SK-N-SH (cell line): ENCODE data around the gene LARP6. TPM values are rescaled to one million over a fixed set of nuclear protein-coding genes. Genes with fewer than 3 reads are reported as not detected.

Source experiments
- CTCF ChIA-PET: fragments of 300-600, 350-600 bp; formaldehyde crosslinking; extraction: SDS; loops from one replicate; lab custom pipeline; 2021; lab: Yijun Ruan, JAX
- POLR2A ChIA-PET: fragments of 350-600 bp; sonication (Branson Sonifier 250); formaldehyde crosslinking; extraction: SDS; loops from one replicate; lab custom pipeline; 2020; ENCODE audit warnings: antibody characterized with exemption, inconsistent platforms; lab: Yijun Ruan, JAX
- DNase-seq: peaks from one replicate; pipeline ENCODE4 v3.0.0; 2012
- H2AFZ ChIP-seq: fragments of 200-600 bp; sonication (generic); 2 replicates; pipeline ENCODE4 v1.8.1; 2016; ENCODE audit warnings: antibody characterized with exemption, mild to moderate bottlenecking, low read depth
- H3F3A ChIP-seq: fragments of 200-600 bp; sonication (generic); replicated peaks from 2 replicates; pipeline ENCODE3; 2016; ENCODE audit warnings: antibody characterized with exemption, mild to moderate bottlenecking; ENCODE audit not compliant: insufficient read depth
- H3K27ac ChIP-seq, 2 experiments: fragments of 200-500 bp in 1 of 2; fragments of 200-600 bp in 1 of 2; sonication (Bioruptor generic) in 1 of 2; sonication (generic), shearing (Covaris generic) in 1 of 2; 2 replicates each; pipeline versions ENCODE4 v1.5.1 to v1.6.1; 2014 to 2016; ENCODE audit warnings: low read depth in 2 of 2, inconsistent platforms in 1 of 2, low read length in 1 of 2, mild to moderate bottlenecking in 1 of 2, mixed read lengths in 1 of 2
- H3K27me3 ChIP-seq: fragments of 200-600 bp; sonication (generic), shearing (Covaris generic); 2 replicates; pipeline ENCODE4 v1.6.1; 2016; ENCODE audit warnings: mixed run types; ENCODE audit not compliant: insufficient read depth
- H3K36me3 ChIP-seq, 2 experiments: fragments of 200-500 bp in 1 of 2; fragments of 200-600 bp in 1 of 2; sonication (Bioruptor generic) in 1 of 2; sonication (generic) in 1 of 2; replicated peaks in 1 of 2; 2 replicates each; pipeline versions ENCODE3 to v1.5.1; 2014 to 2016; ENCODE audit warnings: low read length in 1 of 2, mild to moderate bottlenecking in 1 of 2; ENCODE audit not compliant: insufficient read depth in 2 of 2, control insufficient read depth in 1 of 2
- H3K4me1 ChIP-seq, 2 experiments: fragments of 200-500 bp in 1 of 2; fragments of 200-600 bp in 1 of 2; sonication (Bioruptor generic) in 1 of 2; sonication (generic), shearing (Covaris generic) in 1 of 2; 2 replicates each; pipeline versions ENCODE4 v1.5.1 to v1.6.1; 2014 to 2016; ENCODE audit warnings: low read depth in 1 of 2, low read length in 1 of 2, mixed run types in 1 of 2; ENCODE audit not compliant: insufficient read depth in 2 of 2, control insufficient read depth in 1 of 2
- H3K4me2 ChIP-seq: fragments of 200-600 bp; sonication (generic), shearing (Covaris generic); 2 replicates; pipeline ENCODE4 v1.6.1; 2017; ENCODE audit warnings: mixed run types
- H3K4me3 ChIP-seq, 2 experiments: fragments of 200-500 bp in 1 of 2; fragments of 200-600 bp in 1 of 2; sonication (Bioruptor generic) in 1 of 2; sonication (generic), shearing (Covaris generic) in 1 of 2; 2 replicates each; pipeline versions ENCODE4 v1.5.1 to v1.8.1; 2014 to 2016; ENCODE audit warnings: low read depth in 2 of 2, inconsistent platforms in 1 of 2, low read length in 1 of 2, mild to moderate bottlenecking in 1 of 2, mixed read lengths in 1 of 2, moderate library complexity in 1 of 2
- H3K79me2 ChIP-seq: fragments of 200-600 bp; sonication (generic); 2 replicates; pipeline ENCODE4 v1.8.1; 2017; ENCODE audit warnings: mild to moderate bottlenecking; ENCODE audit not compliant: insufficient read depth
- H3K9ac ChIP-seq: fragments of 200-600 bp; sonication (generic); 2 replicates; pipeline ENCODE4 v1.6.1; 2017; ENCODE audit warnings: mixed run types
- H3K9me2 ChIP-seq: fragments of 200-600 bp; sonication (generic); 2 replicates; pipeline ENCODE4 v1.6.1; 2017; ENCODE audit warnings: mixed run types
- H3K9me3 ChIP-seq: fragments of 200-600 bp; sonication (generic); 2 replicates; pipeline ENCODE4 v1.6.1; 2017; ENCODE audit warnings: mixed run types, mild to moderate bottlenecking, moderate library complexity
- H4K20me1 ChIP-seq: fragments of 200-600 bp; sonication (generic); 2 replicates; pipeline ENCODE4 v1.6.1; 2017; ENCODE audit warnings: mild to moderate bottlenecking, mixed run types; ENCODE audit not compliant: insufficient read depth
- CHD2 ChIP-seq: fragments of 150-350 bp; IDR thresholded peaks from 2 replicates; pipeline ENCODE4 v1.6.1; 2018; ENCODE audit warnings: low read length; ENCODE audit not compliant: partially characterized antibody
- EP300 ChIP-seq, 2 experiments: IDR thresholded peaks; 2 replicates each; pipeline versions ENCODE4 v1.4.0 to v1.6.1; 2012; ENCODE audit warnings: borderline replicate concordance in 1 of 2, low read depth in 1 of 2, low read length in 1 of 2
- FOSL2 ChIP-seq: IDR thresholded peaks from 2 replicates; pipeline ENCODE4 v1.4.0; 2012; ENCODE audit warnings: low read depth, mild to moderate bottlenecking, moderate library complexity, borderline replicate concordance
- FOXM1 ChIP-seq: IDR thresholded peaks from 2 replicates; pipeline ENCODE4 v1.4.0; 2012; ENCODE audit warnings: low read depth, mild to moderate bottlenecking
- GABPA ChIP-seq: IDR thresholded peaks from 2 replicates; pipeline ENCODE4 v1.4.0; 2012; ENCODE audit warnings: low read depth, mild to moderate bottlenecking
- GATA2 ChIP-seq: sonication (generic); formaldehyde crosslinking; IDR thresholded peaks from 2 replicates; pipeline ENCODE4 v1.5.0; 2020; ENCODE audit warnings: mild to moderate bottlenecking, missing genetic modification reagents
- MAX ChIP-seq: IDR thresholded peaks from 2 replicates; pipeline ENCODE4 v1.4.0; 2012; ENCODE audit warnings: low read depth
- RFX5 ChIP-seq: IDR thresholded peaks from 2 replicates; pipeline ENCODE4 v1.6.1; 2012; ENCODE audit warnings: mild to moderate bottlenecking, improper control_type of control experiment, low read length
- SIN3A ChIP-seq: IDR thresholded peaks from 2 replicates; pipeline ENCODE4 v1.6.1; 2012; ENCODE audit warnings: low read depth, mild to moderate bottlenecking, low read length, moderate library complexity, borderline replicate concordance
- TAF1 ChIP-seq: IDR thresholded peaks from 2 replicates; pipeline ENCODE4 v1.6.1; 2012; ENCODE audit warnings: low read depth, mild to moderate bottlenecking, low read length, moderate library complexity, borderline replicate concordance
- TEAD4 ChIP-seq: IDR thresholded peaks from 2 replicates; pipeline ENCODE4 v1.4.0; 2012; ENCODE audit warnings: mild to moderate bottlenecking, borderline replicate concordance; ENCODE audit not compliant: insufficient read depth
- USF1 ChIP-seq: IDR thresholded peaks from 2 replicates; pipeline ENCODE4 v1.4.0; 2012; ENCODE audit warnings: low read depth, borderline replicate concordance
- YY1 ChIP-seq: IDR thresholded peaks from 2 replicates; pipeline ENCODE4 v1.4.0; 2012; ENCODE audit warnings: low read depth, mild to moderate bottlenecking
- WGBS: methylation state at CpG from one replicate; pipeline ENCODE4 v1.1.6; 2017; ENCODE audit warnings: low lambda C conversion rate; 5-methylcytosine and 5-hydroxymethylcytosine counted together
- polyA plus RNA-seq, 3 experiments: library from polyadenylated mRNA; depleted of rRNA; stranded (reverse); fragments of >200 nt; gene quantifications; 2 replicates each; pipeline ENCODE4 v1.2.3, GENCODE V29; 2012
- TF ChIP-seq, protein P1 (sequence below): fragments of 150-350 bp; IDR thresholded peaks from 2 replicates; pipeline ENCODE4 v1.6.1; 2017; ENCODE audit warnings: antibody characterized with exemption, low read length, low read depth, borderline replicate concordance
- TF ChIP-seq, protein P2 (sequence below): fragments of 200-600 bp; sonication (generic); IDR thresholded peaks from 2 replicates; pipeline ENCODE4 v1.6.1; 2017; ENCODE audit warnings: antibody characterized with exemption, mild to moderate bottlenecking, moderate library complexity
- TF ChIP-seq, protein P3 (sequence below): IDR thresholded peaks from 2 replicates; pipeline ENCODE4; 2012

Gene LARP6
- polyA plus RNA-seq, 1 of the 3 experiments (the other 2 are of a cell fraction): 236 TPM

DNA sequence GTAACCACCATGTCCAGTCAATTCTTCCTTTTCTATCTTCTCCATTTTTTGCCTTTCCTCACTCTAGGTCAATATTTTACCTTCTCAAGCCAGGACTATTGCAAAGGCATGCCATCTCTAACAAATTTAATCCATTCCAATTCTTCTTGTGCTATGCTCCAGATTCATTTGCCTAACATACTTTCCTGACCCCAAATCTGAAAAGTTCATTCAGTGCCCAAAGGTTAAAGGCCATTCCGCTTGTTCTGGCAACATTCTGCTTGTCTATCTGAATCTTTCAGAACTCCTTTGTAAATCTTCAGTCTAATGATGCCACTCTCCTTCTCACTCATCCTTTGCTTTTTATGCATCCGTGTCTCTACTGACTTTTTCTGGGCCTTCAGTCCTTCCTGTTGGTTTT, 22.7 kb upstream of the LARP6 start:
- Histone ChIP-seq H3K79me2 (no peaks in the 10 kb centered on the region), H4K20me1 (no peaks in the 10 kb centered on the region), H3K4me3 (no peak overlapping the region), H3K36me3 (peaks cover 0 to 4% of the 10 kb centered on the region in 2 experiments), H3K27ac (no peak overlapping the region), H2AFZ (no peak overlapping the region), H3K27me3 (no peaks in the 10 kb centered on the region), H3F3A (peaks cover 16% of the 10 kb centered on the region), H3K4me2 (no peak overlapping the region), H3K9ac (no peak overlapping the region), H3K4me1 (0 out of 4 replicates have a peak, but pooled peaks cover 0 to 14% of the 10 kb centered on the region in 2 experiments), H3K9me2 (no peaks in the 10 kb centered on the region), H3K9me3 (no peaks in the 10 kb centered on the region)
- CTCF ChIA-PET: interaction anchor here (4.4 kb wide), 1 partner anchor 64 kb away, joined by 28 read pairs; no protein-coding TSS in a partner anchor
- POLR2A ChIA-PET: no interaction called here
- TF ChIP-seq USF1 (no peak), GATA2 (no peak), TEAD4 (no peak), FOSL2 (no peak), FOXM1 (no peak), RFX5 (no peak), TAF1 (no peak), MAX (no peak), SIN3A (no peak), CHD2 (no peak), GABPA (no peak), EP300 (IDR thresholded peaks at IDR 0.05; ENCODE audit: borderline replicate concordance in 1 of 2, low read depth in 1 of 2, low read length in 1 of 2) (no peak), YY1 (no peak)
- TF ChIP-seq, protein P1, sequence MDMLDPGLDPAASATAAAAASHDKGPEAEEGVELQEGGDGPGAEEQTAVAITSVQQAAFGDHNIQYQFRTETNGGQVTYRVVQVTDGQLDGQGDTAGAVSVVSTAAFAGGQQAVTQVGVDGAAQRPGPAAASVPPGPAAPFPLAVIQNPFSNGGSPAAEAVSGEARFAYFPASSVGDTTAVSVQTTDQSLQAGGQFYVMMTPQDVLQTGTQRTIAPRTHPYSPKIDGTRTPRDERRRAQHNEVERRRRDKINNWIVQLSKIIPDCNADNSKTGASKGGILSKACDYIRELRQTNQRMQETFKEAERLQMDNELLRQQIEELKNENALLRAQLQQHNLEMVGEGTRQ: no peak
- TF ChIP-seq, protein P2, sequence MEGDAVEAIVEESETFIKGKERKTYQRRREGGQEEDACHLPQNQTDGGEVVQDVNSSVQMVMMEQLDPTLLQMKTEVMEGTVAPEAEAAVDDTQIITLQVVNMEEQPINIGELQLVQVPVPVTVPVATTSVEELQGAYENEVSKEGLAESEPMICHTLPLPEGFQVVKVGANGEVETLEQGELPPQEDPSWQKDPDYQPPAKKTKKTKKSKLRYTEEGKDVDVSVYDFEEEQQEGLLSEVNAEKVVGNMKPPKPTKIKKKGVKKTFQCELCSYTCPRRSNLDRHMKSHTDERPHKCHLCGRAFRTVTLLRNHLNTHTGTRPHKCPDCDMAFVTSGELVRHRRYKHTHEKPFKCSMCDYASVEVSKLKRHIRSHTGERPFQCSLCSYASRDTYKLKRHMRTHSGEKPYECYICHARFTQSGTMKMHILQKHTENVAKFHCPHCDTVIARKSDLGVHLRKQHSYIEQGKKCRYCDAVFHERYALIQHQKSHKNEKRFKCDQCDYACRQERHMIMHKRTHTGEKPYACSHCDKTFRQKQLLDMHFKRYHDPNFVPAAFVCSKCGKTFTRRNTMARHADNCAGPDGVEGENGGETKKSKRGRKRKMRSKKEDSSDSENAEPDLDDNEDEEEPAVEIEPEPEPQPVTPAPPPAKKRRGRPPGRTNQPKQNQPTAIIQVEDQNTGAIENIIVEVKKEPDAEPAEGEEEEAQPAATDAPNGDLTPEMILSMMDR: no peak
- TF ChIP-seq, protein P3, sequence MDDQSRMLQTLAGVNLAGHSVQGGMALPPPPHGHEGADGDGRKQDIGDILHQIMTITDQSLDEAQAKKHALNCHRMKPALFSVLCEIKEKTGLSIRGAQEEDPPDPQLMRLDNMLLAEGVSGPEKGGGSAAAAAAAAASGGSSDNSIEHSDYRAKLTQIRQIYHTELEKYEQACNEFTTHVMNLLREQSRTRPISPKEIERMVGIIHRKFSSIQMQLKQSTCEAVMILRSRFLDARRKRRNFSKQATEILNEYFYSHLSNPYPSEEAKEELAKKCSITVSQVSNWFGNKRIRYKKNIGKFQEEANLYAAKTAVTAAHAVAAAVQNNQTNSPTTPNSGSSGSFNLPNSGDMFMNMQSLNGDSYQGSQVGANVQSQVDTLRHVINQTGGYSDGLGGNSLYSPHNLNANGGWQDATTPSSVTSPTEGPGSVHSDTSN: no peak
- no peak for DNase-seq
- 88% methylated on average over 2 of the region's 2 CpGs for WGBS
